ENCODE results near the gene CREB3L2.

Gene CREB3L2

GRCh38 chr7:137946011-137946410, 55.9 kb downstream of the CREB3L2 start:
- POLR2A ChIA-PET, result no interaction called here
- CTCF ChIA-PET, result no interaction called here

GRCh38 chr7:137944168-137944567, 57.7 kb downstream of the CREB3L2 start:
- no peak for DNase-seq (ENCODE audit: extremely low spot score)
- CTCF ChIA-PET, result interaction anchor here (1.8 kb wide), 1 partner anchor 58 kb away, joined by 7 read pairs; the partner anchor contains the start of gene CREB3L2
- POLR2A ChIA-PET, result no interaction called here
- TF ChIP-seq TARDBP (IDR thresholded peaks at IDR 0.05) (no peak), ZNF384 (IDR thresholded peaks at IDR 0.05) (no peak), SUZ12 (IDR thresholded peaks at IDR 0.05) (no peak), LEF1 (IDR thresholded peaks at IDR 0.05; ENCODE audit: borderline replicate concordance) (no peak), ELF4 (IDR thresholded peaks at IDR 0.05) (no peak), FOXA1 (IDR thresholded peaks at IDR 0.05) (no peak), BHLHE40 (IDR thresholded peaks at IDR 0.05; ENCODE audit: borderline replicate concordance) (no peak), SP1 (IDR thresholded peaks at IDR 0.05) (no peak), NFRKB (IDR thresholded peaks at IDR 0.05) (no peak), CTBP1 (IDR thresholded peaks at IDR 0.05; ENCODE audit: borderline replicate concordance) (no peak), L3MBTL2 (conservative IDR thresholded peaks at IDR 0.05) (no peak)

More at GRCh38 chr7:137946011-137946410, 55.9 kb downstream of the CREB3L2 start:
- no peak for DNase-seq (ENCODE audit: extremely low spot score)
- TF ChIP-seq FOXM1 (IDR thresholded peaks at IDR 0.05; ENCODE audit: borderline replicate concordance), result no peak
- TF ChIP-seq SP1 (IDR thresholded peaks at IDR 0.05), result no peak
- TF ChIP-seq ZNF384 (IDR thresholded peaks at IDR 0.05), result 0 out of 2 replicates have a peak, but pooled peaks have one; percentile 13

DNA sequence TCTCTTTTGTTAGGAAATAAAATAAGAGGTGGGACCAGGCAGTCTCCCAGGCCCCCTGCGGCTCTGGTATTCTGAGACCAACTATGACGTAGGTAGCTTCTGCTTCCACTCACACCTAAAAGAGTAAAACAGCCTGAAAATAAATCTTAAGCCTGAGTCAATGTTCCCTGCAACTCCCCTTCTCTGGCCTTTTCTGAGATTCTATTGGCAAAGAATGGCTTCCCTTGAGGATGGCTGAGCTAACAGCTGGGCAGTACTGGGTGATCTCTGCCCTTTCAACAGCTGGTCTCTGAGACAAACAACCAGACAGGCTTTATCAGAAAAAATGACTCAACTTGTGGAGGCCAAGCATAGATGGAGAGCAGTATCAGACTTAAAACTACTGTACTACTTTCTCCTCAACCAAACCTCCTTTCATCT, 58.7 kb downstream of the CREB3L2 start:
- no peak for DNase-seq (ENCODE audit: extremely low spot score)
- TF ChIP-seq ARNT (IDR thresholded peaks at IDR 0.05), result no peak
- ChIA-PET CTCF (interaction anchor here (1.8 kb wide), 1 partner anchor 59 kb away, joined by 7 read pairs; the partner anchor contains the start of gene CREB3L2), POLR2A (interaction anchor here (0.8 kb wide), 1 partner anchor 56 kb away, joined by 3 read pairs; no protein-coding TSS in a partner anchor)

DNA sequence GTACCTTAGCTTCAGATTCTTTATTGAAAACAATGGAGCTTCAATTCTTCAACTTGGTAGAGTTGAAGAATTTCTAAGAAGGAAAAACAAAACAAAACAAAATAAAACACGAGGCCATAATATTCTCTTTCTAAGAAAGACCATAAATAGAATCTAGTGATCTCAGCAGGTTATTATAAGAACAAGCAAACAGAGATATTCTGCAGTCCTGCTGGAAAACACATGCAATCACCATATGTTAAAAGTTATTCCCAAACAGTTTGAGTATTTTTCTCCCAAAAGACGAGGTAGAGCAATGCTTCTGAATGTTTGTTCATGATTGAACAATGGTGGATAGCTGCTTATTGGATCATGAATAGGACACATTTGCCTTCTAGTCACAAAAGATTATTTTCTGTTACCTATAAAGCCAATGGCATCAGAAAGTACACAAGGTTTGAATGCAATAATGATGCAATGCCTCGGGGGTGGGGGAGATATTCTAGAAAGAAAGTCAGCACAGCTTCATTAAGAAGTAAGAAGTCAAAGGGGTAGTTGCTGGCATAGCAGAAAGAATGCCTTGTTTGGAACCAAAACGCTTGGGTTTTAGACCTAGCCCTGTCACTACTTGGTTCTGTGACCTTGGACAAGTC, 59.3 kb downstream of the CREB3L2 start:
- ChIA-PET CTCF (no interaction called here), POLR2A (interaction anchor here (0.8 kb wide), 1 partner anchor 56 kb away, joined by 3 read pairs; no protein-coding TSS in a partner anchor)
- no peak for DNase-seq (ENCODE audit: extremely low spot score)
- no peak for TF ChIP-seq ZNF384 (IDR thresholded peaks at IDR 0.05)
- no peak for TF ChIP-seq TARDBP (IDR thresholded peaks at IDR 0.05)
- TF ChIP-seq FOXM1 (IDR thresholded peaks at IDR 0.05; ENCODE audit: borderline replicate concordance), result no peak
- TF ChIP-seq SP1 (IDR thresholded peaks at IDR 0.05), result no peak
- no peak for TF ChIP-seq L3MBTL2 (conservative IDR thresholded peaks at IDR 0.05)
- TF ChIP-seq FOXA1 (IDR thresholded peaks at IDR 0.05), result no peak
- TF ChIP-seq LEF1 (IDR thresholded peaks at IDR 0.05; ENCODE audit: borderline replicate concordance), result no peak
- TF ChIP-seq BHLHE40 (IDR thresholded peaks at IDR 0.05; ENCODE audit: borderline replicate concordance), result no peak
- TF ChIP-seq CTBP1 (IDR thresholded peaks at IDR 0.05; ENCODE audit: borderline replicate concordance), result no peak
- no peak for TF ChIP-seq ARNT (IDR thresholded peaks at IDR 0.05)
- no peak for TF ChIP-seq HDGF (IDR thresholded peaks at IDR 0.05; ENCODE audit: borderline replicate concordance)
- no peak for TF ChIP-seq NFRKB (IDR thresholded peaks at IDR 0.05)
- TF ChIP-seq SUZ12 (IDR thresholded peaks at IDR 0.05), result no peak
- no peak for TF ChIP-seq FOXK2 (IDR thresholded peaks at IDR 0.05)
- TF ChIP-seq, protein P1, sequence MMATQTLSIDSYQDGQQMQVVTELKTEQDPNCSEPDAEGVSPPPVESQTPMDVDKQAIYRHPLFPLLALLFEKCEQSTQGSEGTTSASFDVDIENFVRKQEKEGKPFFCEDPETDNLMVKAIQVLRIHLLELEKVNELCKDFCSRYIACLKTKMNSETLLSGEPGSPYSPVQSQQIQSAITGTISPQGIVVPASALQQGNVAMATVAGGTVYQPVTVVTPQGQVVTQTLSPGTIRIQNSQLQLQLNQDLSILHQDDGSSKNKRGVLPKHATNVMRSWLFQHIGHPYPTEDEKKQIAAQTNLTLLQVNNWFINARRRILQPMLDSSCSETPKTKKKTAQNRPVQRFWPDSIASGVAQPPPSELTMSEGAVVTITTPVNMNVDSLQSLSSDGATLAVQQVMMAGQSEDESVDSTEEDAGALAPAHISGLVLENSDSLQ (IDR thresholded peaks at IDR 0.05), result no peak
- no peak for TF ChIP-seq ELF4 (IDR thresholded peaks at IDR 0.05)

DNA sequence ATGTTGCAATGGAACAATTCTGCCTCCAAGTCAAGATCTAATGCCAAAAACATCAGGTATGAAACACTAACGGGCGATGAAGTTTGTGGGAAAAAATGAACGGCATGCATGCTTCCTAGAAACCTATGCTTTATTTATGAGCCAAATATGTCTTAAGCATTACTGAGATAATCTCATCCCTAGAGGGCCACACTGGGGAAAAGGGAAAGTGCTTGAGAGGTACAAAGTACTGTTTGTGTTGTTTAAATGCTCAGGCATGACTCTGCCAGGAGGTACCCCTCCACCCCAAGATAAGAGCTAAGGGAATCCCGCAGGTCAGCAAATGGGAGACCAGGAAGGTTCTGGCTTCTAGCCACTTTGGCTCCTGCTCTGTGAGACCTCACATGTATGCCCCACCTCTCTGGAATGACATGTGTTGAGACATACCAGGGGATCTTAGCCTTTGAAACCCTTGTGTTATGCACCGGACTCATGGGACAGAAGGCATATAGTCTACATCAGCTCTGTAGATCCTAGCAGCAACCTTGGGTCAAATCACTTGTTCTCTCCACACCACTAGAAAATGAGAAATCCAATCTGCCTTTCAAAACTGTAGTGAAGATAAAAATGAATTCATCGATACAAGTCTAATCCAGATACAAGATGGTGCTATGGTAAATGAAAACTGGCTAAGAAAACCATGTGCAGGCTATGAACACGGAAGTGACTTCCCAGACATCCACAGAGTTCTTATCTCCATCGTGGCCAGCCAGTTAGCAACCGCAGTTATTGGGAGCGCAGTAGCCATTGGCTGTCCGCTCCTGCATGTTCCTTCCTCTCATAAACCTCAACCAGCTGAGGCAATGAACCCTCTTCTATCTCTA, 61.0 kb downstream of the CREB3L2 start:
- ChIA-PET POLR2A (interaction anchor here (1.2 kb wide), 1 partner anchor 59 kb away, joined by 3 read pairs; no protein-coding TSS in a partner anchor), CTCF (no interaction called here)
- DNase-seq (ENCODE audit: extremely low spot score), result no peak
- TF ChIP-seq, protein P1 (IDR thresholded peaks at IDR 0.05), result no peak
- TF ChIP-seq FOXM1 (IDR thresholded peaks at IDR 0.05; ENCODE audit: borderline replicate concordance), result no peak
- no peak for TF ChIP-seq ZNF384 (IDR thresholded peaks at IDR 0.05)
- TF ChIP-seq HDGF (IDR thresholded peaks at IDR 0.05; ENCODE audit: borderline replicate concordance), result no peak
- TF ChIP-seq L3MBTL2 (conservative IDR thresholded peaks at IDR 0.05), result no peak
- no peak for TF ChIP-seq NFRKB (IDR thresholded peaks at IDR 0.05)
- TF ChIP-seq CTBP1 (IDR thresholded peaks at IDR 0.05; ENCODE audit: borderline replicate concordance), result no peak
- no peak for TF ChIP-seq SUZ12 (IDR thresholded peaks at IDR 0.05)
- TF ChIP-seq ELF4 (IDR thresholded peaks at IDR 0.05), result no peak
- no peak for TF ChIP-seq FOXA1 (IDR thresholded peaks at IDR 0.05)
- TF ChIP-seq TARDBP (IDR thresholded peaks at IDR 0.05), result no peak
- no peak for TF ChIP-seq FOXK2 (IDR thresholded peaks at IDR 0.05)
- no peak for TF ChIP-seq ARNT (IDR thresholded peaks at IDR 0.05)
- no peak for TF ChIP-seq SP1 (IDR thresholded peaks at IDR 0.05)
- no peak for TF ChIP-seq BHLHE40 (IDR thresholded peaks at IDR 0.05; ENCODE audit: borderline replicate concordance)
- no peak for TF ChIP-seq LEF1 (IDR thresholded peaks at IDR 0.05; ENCODE audit: borderline replicate concordance)

DNA sequence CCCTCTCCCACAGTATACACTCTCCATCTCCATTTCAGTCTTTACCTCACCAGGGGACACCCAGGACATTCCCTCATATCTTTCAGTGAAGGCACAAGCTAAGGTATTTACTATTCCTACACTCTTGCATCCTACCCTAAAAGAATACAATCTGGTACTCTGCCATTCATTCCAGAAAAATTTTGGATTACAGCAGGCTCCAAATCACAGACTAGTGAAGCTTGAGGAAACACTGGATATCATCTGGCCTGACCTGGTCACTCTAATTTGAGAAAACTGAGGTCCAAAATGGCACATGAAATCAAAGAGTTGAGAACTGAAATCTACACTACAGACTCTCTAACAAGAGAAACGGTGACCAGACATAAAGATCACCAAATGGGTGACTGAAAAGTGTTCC, 61.7 kb downstream of the CREB3L2 start:
- TF ChIP-seq ELF4 (IDR thresholded peaks at IDR 0.05) (no peak), FOXA1 (IDR thresholded peaks at IDR 0.05) (no peak), FOXM1 (IDR thresholded peaks at IDR 0.05; ENCODE audit: borderline replicate concordance) (no peak), FOXK2 (IDR thresholded peaks at IDR 0.05) (no peak), SP1 (IDR thresholded peaks at IDR 0.05) (no peak)
- DNase-seq (ENCODE audit: extremely low spot score), result no peak
- CTCF ChIA-PET, result no interaction called here
- POLR2A ChIA-PET, result interaction anchor here (1.2 kb wide), 1 partner anchor 60 kb away, joined by 3 read pairs; no protein-coding TSS in a partner anchor

Measured in HEK293T (cell line).